ENCODE measurements around the gene MAP3K1. TPM values are rescaled to one million over a fixed set of nuclear protein-coding genes. Genes with fewer than 3 reads are reported as not detected.

The MAP3K1 gene
- total RNA-seq, 3 donors from 2014 or later, result 18.2 to 19.1 (median 18.6) TPM

- Mint-ChIP-seq H3K27me3 (ENCODE audit: low read depth) (no peaks in the 10 kb centered on the region), H3K9me3 (no peaks in the 10 kb centered on the region), H3K4me1 (ENCODE audit: low read depth) (peaks cover 90% of the 10 kb centered on the region), H3K4me3 (no peak overlapping the region), H3K36me3 (ENCODE audit: insufficient read depth) (no peaks in the 10 kb centered on the region)
- no peak for ATAC-seq
- no peak for DNase-seq
Observed at GRCh38 chr5:56848206-56848605, 32.9 kb downstream of the MAP3K1 start.

GRCh38 chr5:56849671-56850070 is 34.3 kb downstream of the MAP3K1 start:
- H3K27me3 Mint-ChIP-seq (ENCODE audit: low read depth), result no peaks in the 10 kb centered on the region
- peak overlapping the region; percentile 57 for H3K4me3 Mint-ChIP-seq
- DNase-seq (no peak), ATAC-seq (peak; percentile 60 to 77)
- H3K9me3 Mint-ChIP-seq, result no peaks in the 10 kb centered on the region
- no peaks in the 10 kb centered on the region for H3K36me3 Mint-ChIP-seq (ENCODE audit: insufficient read depth)
- H3K4me1 Mint-ChIP-seq (ENCODE audit: low read depth), result peaks cover 93% of the 10 kb centered on the region

GRCh38 chr5:56850423-56850822 is 35.1 kb downstream of the MAP3K1 start:
- Mint-ChIP-seq H3K27me3 (ENCODE audit: low read depth) (no peaks in the 10 kb centered on the region), H3K36me3 (ENCODE audit: insufficient read depth) (no peaks in the 10 kb centered on the region), H3K4me1 (ENCODE audit: low read depth) (peaks cover 93% of the 10 kb centered on the region), H3K4me3 (no peak overlapping the region), H3K9me3 (no peaks in the 10 kb centered on the region)
- ATAC-seq (no peak), DNase-seq (no peak)

GRCh38 chr5:56851258-56851941 is 36.1 kb downstream of the MAP3K1 start:
- no peak for DNase-seq
- Mint-ChIP-seq H3K27me3 (ENCODE audit: low read depth) (no peaks in the 10 kb centered on the region), H3K9me3 (no peaks in the 10 kb centered on the region), H3K36me3 (ENCODE audit: insufficient read depth) (peaks cover 1% of the 10 kb centered on the region), H3K4me3 (peak overlapping the region; percentile 38), H3K4me1 (ENCODE audit: low read depth) (peaks cover 90% of the 10 kb centered on the region)
- ATAC-seq, result peak in 1 of 2 donors; percentile 20

- Mint-ChIP-seq H3K36me3 (ENCODE audit: insufficient read depth) (peaks cover 2% of the 10 kb centered on the region), H3K4me1 (ENCODE audit: low read depth) (peaks cover 83% of the 10 kb centered on the region), H3K27me3 (ENCODE audit: low read depth) (no peaks in the 10 kb centered on the region), H3K9me3 (no peaks in the 10 kb centered on the region), H3K4me3 (peak overlapping the region; percentile 38)
- DNase-seq, result no peak
- ATAC-seq, result no peak
Observed at GRCh38 chr5:56852228-56853000, 37.1 kb downstream of the MAP3K1 start.

GRCh38 chr5:56853698-56854097 is 38.3 kb downstream of the MAP3K1 start:
- Mint-ChIP-seq H3K9me3 (no peaks in the 10 kb centered on the region), H3K27me3 (ENCODE audit: low read depth) (no peaks in the 10 kb centered on the region), H3K4me1 (ENCODE audit: low read depth) (peaks cover 79% of the 10 kb centered on the region), H3K36me3 (ENCODE audit: insufficient read depth) (peaks cover 9% of the 10 kb centered on the region), H3K4me3 (peak overlapping the region; percentile 50)
- no peak for ATAC-seq
- DNase-seq, result no peak

GRCh38 chr5:56854920-56855319 is 39.6 kb downstream of the MAP3K1 start:
- H3K4me3 Mint-ChIP-seq, result no peak overlapping the region
- no peaks in the 10 kb centered on the region for H3K9me3 Mint-ChIP-seq
- no peaks in the 10 kb centered on the region for H3K27me3 Mint-ChIP-seq (ENCODE audit: low read depth)
- DNase-seq, result no peak
- ATAC-seq, result no peak
- H3K36me3 Mint-ChIP-seq (ENCODE audit: insufficient read depth), result peaks cover 14% of the 10 kb centered on the region
- H3K4me1 Mint-ChIP-seq (ENCODE audit: low read depth), result peaks cover 68% of the 10 kb centered on the region

GRCh38 chr5:56856541-56857178 is 41.3 kb downstream of the MAP3K1 start:
- Mint-ChIP-seq H3K4me1 (ENCODE audit: low read depth) (peaks cover 56% of the 10 kb centered on the region), H3K36me3 (ENCODE audit: insufficient read depth) (peaks cover 19% of the 10 kb centered on the region), H3K9me3 (no peaks in the 10 kb centered on the region), H3K27me3 (ENCODE audit: low read depth) (no peaks in the 10 kb centered on the region), H3K4me3 (no peak overlapping the region)
- DNase-seq (no peak), ATAC-seq (no peak)

- no peaks in the 10 kb centered on the region for H3K9me3 Mint-ChIP-seq
- peaks cover 43% of the 10 kb centered on the region for H3K4me1 Mint-ChIP-seq (ENCODE audit: low read depth)
- H3K36me3 Mint-ChIP-seq (ENCODE audit: insufficient read depth), result peaks cover 24% of the 10 kb centered on the region
- DNase-seq (no peak), ATAC-seq (no peak)
- H3K4me3 Mint-ChIP-seq, result no peak overlapping the region
- no peaks in the 10 kb centered on the region for H3K27me3 Mint-ChIP-seq (ENCODE audit: low read depth)
Observed at GRCh38 chr5:56858777-56859442, 43.6 kb downstream of the MAP3K1 start.

- peaks cover 18% of the 10 kb centered on the region for H3K4me1 Mint-ChIP-seq (ENCODE audit: low read depth)
- DNase-seq (no peak), ATAC-seq (no peak)
- H3K36me3 Mint-ChIP-seq (ENCODE audit: insufficient read depth), result peaks cover 32% of the 10 kb centered on the region
- no peaks in the 10 kb centered on the region for H3K9me3 Mint-ChIP-seq
- H3K4me3 Mint-ChIP-seq, result no peak overlapping the region
- no peaks in the 10 kb centered on the region for H3K27me3 Mint-ChIP-seq (ENCODE audit: low read depth)
Observed at GRCh38 chr5:56861893-56862485, 46.6 kb downstream of the MAP3K1 start.

GRCh38 chr5:56862909-56863308 is 47.6 kb downstream of the MAP3K1 start:
- Mint-ChIP-seq H3K4me3 (no peak overlapping the region), H3K36me3 (ENCODE audit: insufficient read depth) (peaks cover 32% of the 10 kb centered on the region), H3K4me1 (ENCODE audit: low read depth) (peaks cover 14% of the 10 kb centered on the region), H3K27me3 (ENCODE audit: low read depth) (no peaks in the 10 kb centered on the region), H3K9me3 (no peaks in the 10 kb centered on the region)
- ATAC-seq, result no peak
- DNase-seq, result no peak

GRCh38 chr5:56871777-56872176 is 56.4 kb downstream of the MAP3K1 start:
- H3K4me1 Mint-ChIP-seq (ENCODE audit: low read depth), result peaks cover 29% of the 10 kb centered on the region
- DNase-seq (no peak), ATAC-seq (no peak)
- H3K27me3 Mint-ChIP-seq (ENCODE audit: low read depth), result no peaks in the 10 kb centered on the region
- no peak overlapping the region for H3K4me3 Mint-ChIP-seq
- H3K9me3 Mint-ChIP-seq, result no peaks in the 10 kb centered on the region
- H3K36me3 Mint-ChIP-seq (ENCODE audit: insufficient read depth), result peaks cover 35% of the 10 kb centered on the region

- ATAC-seq (no peak), DNase-seq (no peak)
- H3K27me3 Mint-ChIP-seq (ENCODE audit: low read depth), result no peaks in the 10 kb centered on the region
- peaks cover 29% of the 10 kb centered on the region for H3K4me1 Mint-ChIP-seq (ENCODE audit: low read depth)
- H3K4me3 Mint-ChIP-seq, result no peak overlapping the region
- peaks cover 42% of the 10 kb centered on the region for H3K36me3 Mint-ChIP-seq (ENCODE audit: insufficient read depth)
- H3K9me3 Mint-ChIP-seq, result no peaks in the 10 kb centered on the region
Observed at GRCh38 chr5:56873056-56873455, 57.7 kb downstream of the MAP3K1 start.

GRCh38 chr5:56876327-56876726 is 61.0 kb downstream of the MAP3K1 start:
- H3K4me3 Mint-ChIP-seq, result no peak overlapping the region
- H3K9me3 Mint-ChIP-seq, result no peaks in the 10 kb centered on the region
- ATAC-seq (no peak), DNase-seq (no peak)
- H3K4me1 Mint-ChIP-seq (ENCODE audit: low read depth), result peaks cover 22% of the 10 kb centered on the region
- H3K36me3 Mint-ChIP-seq (ENCODE audit: insufficient read depth), result peaks cover 41% of the 10 kb centered on the region
- no peaks in the 10 kb centered on the region for H3K27me3 Mint-ChIP-seq (ENCODE audit: low read depth)
